Suprapubic skin (tissue), 4 donors: Measurements from ENCODE around the gene DAAM2.

Experiments used
- EP300 ChIP-seq: sonication (generic); formaldehyde crosslinking; IDR thresholded peaks from one replicate; pipeline ENCODE4 v1.6.1; 2017; ENCODE audit warnings: antibody characterized with exemption
- POLR2AphosphoS5 ChIP-seq, 3 donors: sonication (generic); formaldehyde crosslinking; IDR thresholded peaks; one replicate each; pipeline ENCODE4 v1.6.1; 2017; ENCODE audit warnings: antibody characterized with exemption in 3 of 3

GRCh38 chr6:39913391-39913916, 121.3 kb downstream of the DAAM2 start:
- TF ChIP-seq EP300 (no peak), POLR2AphosphoS5 (IDR thresholded peaks at IDR 0.05) (no peak)
